Measurements from ENCODE around the gene MAML3. TPM values are rescaled to one million over a fixed set of nuclear protein-coding genes. Genes with fewer than 3 reads are reported as not detected.

MAML3 gene
- total RNA-seq, 1 experiment from 2014 or later: 0.06 TPM

GRCh38 chr4:140100771-140101170, 53.2 kb downstream of the MAML3 start:
- no peak for DNase-seq (ENCODE audit: low read depth)

- no peak for DNase-seq (ENCODE audit: low read depth)
Measured at GRCh38 chr4:140099983-140100382, 54.0 kb downstream of the MAML3 start.

- peak; percentile 41 for DNase-seq (ENCODE audit: low read depth)
Measured at GRCh38 chr4:140098455-140099160, 55.4 kb downstream of the MAML3 start.

GRCh38 chr4:140097572-140097971, 56.4 kb downstream of the MAML3 start:
- no peak for DNase-seq (ENCODE audit: low read depth)

GRCh38 chr4:140096921-140097320, 57.1 kb downstream of the MAML3 start:
- no peak for DNase-seq (ENCODE audit: low read depth)

GRCh38 chr4:140096483-140096861, 57.5 kb downstream of the MAML3 start:
- no peak for DNase-seq (ENCODE audit: low read depth)

- peak; percentile 68 for DNase-seq (ENCODE audit: low read depth)
Measured at GRCh38 chr4:140095694-140096482, 58.1 kb downstream of the MAML3 start.

- DNase-seq (ENCODE audit: low read depth): no peak
Measured at GRCh38 chr4:140094438-140095420, 59.3 kb downstream of the MAML3 start.

GRCh38 chr4:140092094-140092851, 61.7 kb downstream of the MAML3 start:
- DNase-seq (ENCODE audit: low read depth): no peak

GRCh38 chr4:140091305-140091704, 62.7 kb downstream of the MAML3 start:
- no peak for DNase-seq (ENCODE audit: low read depth)

- peak; percentile 73 for DNase-seq (ENCODE audit: low read depth)
Measured at GRCh38 chr4:140090215-140090731, 63.7 kb downstream of the MAML3 start.

- no peak for DNase-seq (ENCODE audit: low read depth)
Measured at GRCh38 chr4:140089216-140089615, 64.8 kb downstream of the MAML3 start.

- DNase-seq (ENCODE audit: low read depth): no peak
Measured at GRCh38 chr4:140088323-140088967, 65.5 kb downstream of the MAML3 start.

- DNase-seq (ENCODE audit: low read depth): no peak
Measured at GRCh38 chr4:140085881-140086280, 68.1 kb downstream of the MAML3 start.

- DNase-seq (ENCODE audit: low read depth): no peak
Measured at GRCh38 chr4:140085062-140085622, 68.8 kb downstream of the MAML3 start.

- no peak for DNase-seq (ENCODE audit: low read depth)
Measured at GRCh38 chr4:140084385-140084784, 69.6 kb downstream of the MAML3 start.

- DNase-seq (ENCODE audit: low read depth): no peak
Measured at GRCh38 chr4:140082391-140082755, 71.6 kb downstream of the MAML3 start.

- no peak for DNase-seq (ENCODE audit: low read depth)
Measured at GRCh38 chr4:140081641-140082390, 72.2 kb downstream of the MAML3 start.

GRCh38 chr4:140080883-140081282, 73.1 kb downstream of the MAML3 start:
- DNase-seq (ENCODE audit: low read depth): no peak

Measured in LHCN-M2 (cell line).